ENCODE data around the gene PTPRE.

PTPRE gene

GRCh38 chr10:127912607-127913367 lies 5.9 kb downstream of the PTPRE start:
- Histone ChIP-seq H3K4me3 (ENCODE audit: insufficient read length, low read depth) (no peak overlapping the region), H3K9me3 (ENCODE audit: insufficient read depth, low read length) (no peaks in the 10 kb centered on the region), H3K36me3 (ENCODE audit: insufficient read depth, insufficient read length, low read length) (no peaks in the 10 kb centered on the region), H3K27me3 (ENCODE audit: insufficient read depth, insufficient read length) (peaks cover 16% of the 10 kb centered on the region), H3K9ac (ENCODE audit: insufficient read length, low read depth) (no peak overlapping the region), H3K4me1 (ENCODE audit: insufficient read depth, insufficient read length) (peaks cover 1% of the 10 kb centered on the region)
- TF ChIP-seq SUZ12 (IDR thresholded peaks at IDR 0.05; ENCODE audit: extremely low read depth, insufficient read depth, insufficient read length): no peak
- no peak for TF ChIP-seq ZNF274 (IDR thresholded peaks at IDR 0.05; ENCODE audit: low read depth, low read length)
- no peak for TF ChIP-seq YY1 (IDR thresholded peaks at IDR 0.05; ENCODE audit: insufficient read depth, insufficient read length)
- no peak for DNase-seq (ENCODE audit: low read depth, low spot score)

- H3K9me3 ChIP-seq (ENCODE audit: insufficient read depth, low read length): no peaks in the 10 kb centered on the region
- DNase-seq (ENCODE audit: low read depth, low spot score): no peak
- no peak for TF ChIP-seq ZNF274 (IDR thresholded peaks at IDR 0.05; ENCODE audit: low read depth, low read length)
- no peak for TF ChIP-seq YY1 (IDR thresholded peaks at IDR 0.05; ENCODE audit: insufficient read depth, insufficient read length)
- no peak for TF ChIP-seq SUZ12 (IDR thresholded peaks at IDR 0.05; ENCODE audit: extremely low read depth, insufficient read depth, insufficient read length)
- H3K4me1 ChIP-seq (ENCODE audit: insufficient read depth, insufficient read length): no peaks in the 10 kb centered on the region
- H3K36me3 ChIP-seq (ENCODE audit: insufficient read depth, insufficient read length, low read length): no peaks in the 10 kb centered on the region
- H3K9ac ChIP-seq (ENCODE audit: insufficient read length, low read depth): no peak overlapping the region
- H3K27me3 ChIP-seq (ENCODE audit: insufficient read depth, insufficient read length): peaks cover 10% of the 10 kb centered on the region
- H3K4me3 ChIP-seq (ENCODE audit: insufficient read length, low read depth): no peak overlapping the region
Measured at GRCh38 chr10:127913368-127913759, 6.5 kb downstream of the PTPRE start.

GRCh38 chr10:127915324-127915723 lies 8.4 kb downstream of the PTPRE start:
- H3K4me3 ChIP-seq (ENCODE audit: insufficient read length, low read depth): no peak overlapping the region
- no peaks in the 10 kb centered on the region for H3K36me3 ChIP-seq (ENCODE audit: insufficient read depth, insufficient read length, low read length)
- H3K27me3 ChIP-seq (ENCODE audit: insufficient read depth, insufficient read length): no peaks in the 10 kb centered on the region
- H3K9ac ChIP-seq (ENCODE audit: insufficient read length, low read depth): no peak overlapping the region
- H3K4me1 ChIP-seq (ENCODE audit: insufficient read depth, insufficient read length): no peaks in the 10 kb centered on the region
- no peak for DNase-seq (ENCODE audit: low read depth, low spot score)
- H3K9me3 ChIP-seq (ENCODE audit: insufficient read depth, low read length): no peaks in the 10 kb centered on the region
- TF ChIP-seq YY1 (IDR thresholded peaks at IDR 0.05; ENCODE audit: insufficient read depth, insufficient read length): no peak
- TF ChIP-seq SUZ12 (IDR thresholded peaks at IDR 0.05; ENCODE audit: extremely low read depth, insufficient read depth, insufficient read length): no peak
- no peak for TF ChIP-seq ZNF274 (IDR thresholded peaks at IDR 0.05; ENCODE audit: low read depth, low read length)

- no peaks in the 10 kb centered on the region for H3K27me3 ChIP-seq (ENCODE audit: insufficient read depth, insufficient read length)
- H3K4me1 ChIP-seq (ENCODE audit: insufficient read depth, insufficient read length): no peaks in the 10 kb centered on the region
- TF ChIP-seq ZNF274 (IDR thresholded peaks at IDR 0.05; ENCODE audit: low read depth, low read length) (no peak), YY1 (IDR thresholded peaks at IDR 0.05; ENCODE audit: insufficient read depth, insufficient read length) (no peak), SUZ12 (IDR thresholded peaks at IDR 0.05; ENCODE audit: extremely low read depth, insufficient read depth, insufficient read length) (no peak)
- no peak overlapping the region for H3K9ac ChIP-seq (ENCODE audit: insufficient read length, low read depth)
- no peak overlapping the region for H3K4me3 ChIP-seq (ENCODE audit: insufficient read length, low read depth)
- no peak for DNase-seq (ENCODE audit: low read depth, low spot score)
- no peaks in the 10 kb centered on the region for H3K9me3 ChIP-seq (ENCODE audit: insufficient read depth, low read length)
- no peaks in the 10 kb centered on the region for H3K36me3 ChIP-seq (ENCODE audit: insufficient read depth, insufficient read length, low read length)
Measured at GRCh38 chr10:127916826-127917225, 9.9 kb downstream of the PTPRE start.

- Histone ChIP-seq H3K4me3 (ENCODE audit: insufficient read length, low read depth) (no peak overlapping the region), H3K4me1 (ENCODE audit: insufficient read depth, insufficient read length) (no peaks in the 10 kb centered on the region), H3K27me3 (ENCODE audit: insufficient read depth, insufficient read length) (no peaks in the 10 kb centered on the region), H3K36me3 (ENCODE audit: insufficient read depth, insufficient read length, low read length) (no peaks in the 10 kb centered on the region), H3K9ac (ENCODE audit: insufficient read length, low read depth) (no peak overlapping the region), H3K9me3 (ENCODE audit: insufficient read depth, low read length) (no peaks in the 10 kb centered on the region)
- TF ChIP-seq ZNF274 (IDR thresholded peaks at IDR 0.05; ENCODE audit: low read depth, low read length) (no peak), YY1 (IDR thresholded peaks at IDR 0.05; ENCODE audit: insufficient read depth, insufficient read length) (no peak), SUZ12 (IDR thresholded peaks at IDR 0.05; ENCODE audit: extremely low read depth, insufficient read depth, insufficient read length) (no peak)
- DNase-seq (ENCODE audit: low read depth, low spot score): no peak
Measured at GRCh38 chr10:127918572-127918971, 11.7 kb downstream of the PTPRE start.

GRCh38 chr10:127919418-127920271 lies 12.7 kb downstream of the PTPRE start:
- DNase-seq (ENCODE audit: low read depth, low spot score): no peak

More at GRCh38 chr10:127919418-127920271, 12.7 kb downstream of the PTPRE start:
- no peak overlapping the region for H3K9ac ChIP-seq (ENCODE audit: insufficient read length, low read depth)
- H3K4me1 ChIP-seq (ENCODE audit: insufficient read depth, insufficient read length): no peaks in the 10 kb centered on the region
- no peak overlapping the region for H3K4me3 ChIP-seq (ENCODE audit: insufficient read length, low read depth)
- TF ChIP-seq ZNF274 (IDR thresholded peaks at IDR 0.05; ENCODE audit: low read depth, low read length): no peak
- no peak for TF ChIP-seq YY1 (IDR thresholded peaks at IDR 0.05; ENCODE audit: insufficient read depth, insufficient read length)
- no peak for TF ChIP-seq SUZ12 (IDR thresholded peaks at IDR 0.05; ENCODE audit: extremely low read depth, insufficient read depth, insufficient read length)
- no peaks in the 10 kb centered on the region for H3K27me3 ChIP-seq (ENCODE audit: insufficient read depth, insufficient read length)
- no peaks in the 10 kb centered on the region for H3K9me3 ChIP-seq (ENCODE audit: insufficient read depth, low read length)
- no peaks in the 10 kb centered on the region for H3K36me3 ChIP-seq (ENCODE audit: insufficient read depth, insufficient read length, low read length)
